Measurements from ENCODE around the gene RNF31. TPM values are rescaled to one million over a fixed set of nuclear protein-coding genes. Genes with fewer than 3 reads are reported as not detected.

Gene RNF31
- total and polyA plus RNA-seq, 2 of the 13 experiments (the other 11 are each of a cell fraction or from before 2014, with no cell fraction given): 48.2 to 86.8 TPM

GRCh38 chr14:24141097-24141880 lies 6.0 kb upstream of the RNF31 start, which contains the start of gene EMC9 (continued):
- TF ChIP-seq ZNF207 (IDR thresholded peaks at IDR 0.05; ENCODE audit: borderline replicate concordance): no peak
- peak; percentile 97; the same call in 1 of the 2 replicates for TF ChIP-seq ZNF281 (CRISPR knock-in tag; IDR thresholded peaks at IDR 0.05; ENCODE audit: borderline replicate concordance)
- peak; percentile 86; the same call in 1 of the 2 replicates for TF ChIP-seq ZNF251 (CRISPR knock-in tag; IDR thresholded peaks at IDR 0.05)
- peak; percentile 99 for TF ChIP-seq ZNF354B (CRISPR knock-in tag; IDR thresholded peaks at IDR 0.05)
- peak; percentile 99 for TF ChIP-seq SAFB2 (CRISPR knock-in tag; IDR thresholded peaks at IDR 0.05; ENCODE audit: borderline replicate concordance, low read depth)
- peak; percentile 7 for TF ChIP-seq ADNP (CRISPR knock-in tag; IDR thresholded peaks at IDR 0.05)
- TF ChIP-seq ZNF580 (CRISPR knock-in tag; IDR thresholded peaks at IDR 0.05; ENCODE audit: borderline replicate concordance, low read depth): peak; percentile 84
- peak; percentile 95 for TF ChIP-seq ZNF83 (CRISPR knock-in tag; IDR thresholded peaks at IDR 0.05; ENCODE audit: borderline replicate concordance)
- no peak for TF ChIP-seq FOSL1 (CRISPR knock-in tag; IDR thresholded peaks at IDR 0.05; ENCODE audit: borderline replicate concordance)
- peak; percentile 63; the same call in 1 of the 2 replicates for TF ChIP-seq RBAK (CRISPR knock-in tag; IDR thresholded peaks at IDR 0.05)
- no peak for TF ChIP-seq ZNF564 (CRISPR knock-in tag; IDR thresholded peaks at IDR 0.05)
- no peak for TF ChIP-seq IKZF4 (CRISPR knock-in tag; IDR thresholded peaks at IDR 0.05; ENCODE audit: borderline replicate concordance, low read depth, not compliant biosample characterization)
- TF ChIP-seq PPARG (CRISPR knock-in tag; conservative IDR thresholded peaks at IDR 0.05): peak; percentile 43; the same call in 1 of the 2 replicates
- TF ChIP-seq ZNF839 (CRISPR knock-in tag; IDR thresholded peaks at IDR 0.05; ENCODE audit: borderline replicate concordance): peak; percentile 95; the same call in 1 of the 2 replicates
- TF ChIP-seq, protein P1, sequence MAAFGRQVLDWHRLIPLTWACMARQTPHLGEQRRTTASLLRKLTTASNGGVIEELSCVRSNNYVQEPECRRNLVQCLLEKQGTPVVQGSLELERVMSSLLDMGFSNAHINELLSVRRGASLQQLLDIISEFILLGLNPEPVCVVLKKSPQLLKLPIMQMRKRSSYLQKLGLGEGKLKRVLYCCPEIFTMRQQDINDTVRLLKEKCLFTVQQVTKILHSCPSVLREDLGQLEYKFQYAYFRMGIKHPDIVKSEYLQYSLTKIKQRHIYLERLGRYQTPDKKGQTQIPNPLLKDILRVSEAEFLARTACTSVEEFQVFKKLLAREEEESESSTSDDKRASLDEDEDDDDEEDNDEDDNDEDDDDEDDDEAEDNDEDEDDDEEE (CRISPR knock-in tag; IDR thresholded peaks at IDR 0.05): no peak
- TF ChIP-seq ZKSCAN5 (CRISPR knock-in tag; IDR thresholded peaks at IDR 0.05): no peak
- peak; percentile 91; the same call in 1 of the 2 replicates for TF ChIP-seq CC2D1A (CRISPR knock-in tag; IDR thresholded peaks at IDR 0.05)
- peak; percentile 97; the same call in 1 of the 3 replicates for TF ChIP-seq MXI1 (IDR thresholded peaks at IDR 0.05; ENCODE audit: borderline replicate concordance, low read depth, low read length)
- no peak for TF ChIP-seq PHF20 (CRISPR knock-in tag; IDR thresholded peaks at IDR 0.05)

Data from HepG2 (cell line).